Body of pancreas (tissue), 4 donors: ENCODE measurements around the gene HADHB.

Experiments
- POLR2A ChIP-seq, 3 donors: fragments of 450-650 bp; IDR thresholded peaks; one replicate each; pipeline ENCODE4 v1.6.1; 2016; ENCODE audit warnings: antibody characterized with exemption in 3 of 3, mild to moderate bottlenecking in 2 of 3
- TF ChIP-seq, protein P1 (sequence below), 7 experiments: fragments of 450-650 bp in 4 of 7; fragments of 200-600 bp in 3 of 7; sonication (generic) in 3 of 7; IDR thresholded peaks; one replicate each; pipeline ENCODE4 v1.5.1; 2016 to 2019; ENCODE audit warnings: antibody characterized with exemption in 7 of 7

DNA sequence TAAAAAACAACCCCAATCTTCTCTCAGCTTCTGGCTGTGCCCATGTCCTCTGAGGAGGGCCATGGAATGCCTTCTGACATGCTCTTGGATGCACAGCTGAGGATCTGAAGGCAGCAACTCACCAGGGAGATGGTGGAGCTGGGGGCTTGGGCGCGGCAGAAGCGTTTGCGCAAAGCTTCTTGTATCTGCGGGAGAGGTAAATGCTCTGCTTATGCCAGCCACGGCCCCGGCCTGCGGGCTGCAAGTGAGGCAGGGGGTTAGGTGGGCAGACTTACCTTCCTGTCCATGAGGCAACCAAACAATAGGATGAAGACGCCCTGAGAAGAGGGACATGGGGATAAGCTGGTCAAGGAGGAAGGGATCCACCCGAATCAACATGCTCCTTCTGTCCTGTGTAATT, 65.2 kb downstream of the HADHB start:
- TF ChIP-seq POLR2A (IDR thresholded peaks at IDR 0.05): no peak
- TF ChIP-seq, protein P1, sequence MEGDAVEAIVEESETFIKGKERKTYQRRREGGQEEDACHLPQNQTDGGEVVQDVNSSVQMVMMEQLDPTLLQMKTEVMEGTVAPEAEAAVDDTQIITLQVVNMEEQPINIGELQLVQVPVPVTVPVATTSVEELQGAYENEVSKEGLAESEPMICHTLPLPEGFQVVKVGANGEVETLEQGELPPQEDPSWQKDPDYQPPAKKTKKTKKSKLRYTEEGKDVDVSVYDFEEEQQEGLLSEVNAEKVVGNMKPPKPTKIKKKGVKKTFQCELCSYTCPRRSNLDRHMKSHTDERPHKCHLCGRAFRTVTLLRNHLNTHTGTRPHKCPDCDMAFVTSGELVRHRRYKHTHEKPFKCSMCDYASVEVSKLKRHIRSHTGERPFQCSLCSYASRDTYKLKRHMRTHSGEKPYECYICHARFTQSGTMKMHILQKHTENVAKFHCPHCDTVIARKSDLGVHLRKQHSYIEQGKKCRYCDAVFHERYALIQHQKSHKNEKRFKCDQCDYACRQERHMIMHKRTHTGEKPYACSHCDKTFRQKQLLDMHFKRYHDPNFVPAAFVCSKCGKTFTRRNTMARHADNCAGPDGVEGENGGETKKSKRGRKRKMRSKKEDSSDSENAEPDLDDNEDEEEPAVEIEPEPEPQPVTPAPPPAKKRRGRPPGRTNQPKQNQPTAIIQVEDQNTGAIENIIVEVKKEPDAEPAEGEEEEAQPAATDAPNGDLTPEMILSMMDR (IDR thresholded peaks at IDR 0.05): no peak
